MCF 10A (cell line): Measurements from ENCODE around the gene MGST3. TPM values are rescaled to one million over a fixed set of nuclear protein-coding genes. Genes with fewer than 3 reads are reported as not detected.
"Not testable (repeated sequence)": the region's sequence is repeated elsewhere in the genome, so short reads cannot be mapped to it uniquely, and the experiment has no call there.

Source experiments
- BruUV-seq: library from RNA; stranded (reverse); fragments of 400-500 nt; replicated peaks from 2 replicates; lab custom pipeline; 2021; lab: Mats Ljungman, UMichigan
- CTCF ChIA-PET: fragments of 300-600 bp; sonication (Branson Sonifier 250); formaldehyde crosslinking; extraction: SDS; loops from one replicate; lab custom pipeline; 2021; ENCODE audit warnings: antibody characterized with exemption, inconsistent platforms; lab: Yijun Ruan, JAX
- POLR2A ChIA-PET: fragments of 300-600, 350-650 bp; sonication (Branson Sonifier 250); formaldehyde crosslinking; extraction: SDS; loops from one replicate; lab custom pipeline; 2020; ENCODE audit warnings: antibody characterized with exemption, inconsistent platforms; lab: Yijun Ruan, JAX
- DNase-seq: peaks from one replicate; pipeline ENCODE4 v3.0.0-alpha.2; 2018; ENCODE audit not compliant: unreplicated experiment
- H3K27ac Mint-ChIP-seq: one replicate; pipeline ENCODE4 v1.8.0; 2022; ENCODE audit warnings: mild to moderate bottlenecking, low read depth, mixed read lengths; ENCODE audit not compliant: unreplicated experiment
- H3K27me3 Mint-ChIP-seq: one replicate; pipeline ENCODE4 v1.8.0; 2022; ENCODE audit warnings: mixed read lengths; ENCODE audit not compliant: insufficient read depth, unreplicated experiment
- H3K36me3 Mint-ChIP-seq: one replicate; pipeline ENCODE4 v1.8.0; 2022; ENCODE audit warnings: mild to moderate bottlenecking, moderate library complexity, mixed read lengths; ENCODE audit not compliant: insufficient read depth, unreplicated experiment
- H3K4me1 Mint-ChIP-seq: one replicate; pipeline ENCODE4 v1.8.0; 2022; ENCODE audit warnings: mixed read lengths; ENCODE audit not compliant: insufficient read depth, unreplicated experiment
- H3K4me3 Mint-ChIP-seq: one replicate; pipeline ENCODE4 v1.8.0; 2022; ENCODE audit warnings: mild to moderate bottlenecking, moderate library complexity, mixed read lengths; ENCODE audit not compliant: unreplicated experiment
- H3K9me3 Mint-ChIP-seq: one replicate; pipeline ENCODE4 v1.8.0; 2022; ENCODE audit warnings: mixed read lengths; ENCODE audit not compliant: unreplicated experiment
- CTCF ChIP-seq: fragments of 200-600 bp; IDR thresholded peaks from one replicate; pipeline ENCODE4 v1.8.0; 2022; ENCODE audit warnings: antibody characterized with exemption, mild to moderate bottlenecking; ENCODE audit not compliant: unreplicated experiment
- intact Hi-C: fragments of 100-400 bp; cut with micrococcal nuclease; formaldehyde crosslinking; loops from 2 replicates; pipeline ENCODE4 v1.14.1; 2022
- total RNA-seq: library from RNA; stranded (reverse); gene quantifications from 2 replicates; pipeline ENCODE4 v1.2.3, GENCODE V29; 2022

The MGST3 gene
- total RNA-seq, 1 experiment from 2014 or later, result 75.5 TPM

DNA sequence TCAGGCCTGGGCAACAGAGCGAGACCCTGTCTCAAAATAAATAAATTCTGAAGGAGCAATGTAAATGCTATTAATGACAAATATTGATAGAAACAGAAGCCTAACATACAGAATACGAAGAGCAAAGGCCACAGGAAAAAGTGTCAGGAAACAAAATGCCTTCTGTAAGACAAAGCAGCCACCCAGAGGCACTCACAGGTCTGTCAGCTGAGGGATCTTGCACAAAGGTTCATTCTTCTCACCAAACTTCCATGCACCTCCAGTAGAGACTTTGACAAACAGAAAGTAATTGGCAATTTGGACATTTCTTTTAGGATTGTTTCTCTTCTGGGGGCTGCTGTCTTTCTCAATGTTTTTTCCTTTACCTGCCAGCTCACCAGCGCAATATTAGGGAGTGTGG is 68.5 kb downstream of the MGST3 start:
- intact Hi-C loops, result loop anchor here (5.0 kb wide), 1 partner anchor 217 kb away; no protein-coding TSS in a partner anchor
- ChIA-PET CTCF (interaction anchor here (0.6 to 5.4 kb wide), 6 partner anchors 70 to 1156 kb away, joined by 3 to 62 read pairs (median 4); no protein-coding TSS in a partner anchor), POLR2A (interaction anchor here (0.6 to 3.7 kb wide), 5 partner anchors 20 to 172 kb away, joined by 3 to 47 read pairs (median 3); no protein-coding TSS in a partner anchor)
- Mint-ChIP-seq H3K4me1 (peaks cover 11% of the 10 kb centered on the region), H3K4me3 (no peak overlapping the region), H3K36me3 (peaks cover 15% of the 10 kb centered on the region), H3K27me3 (no peaks in the 10 kb centered on the region), H3K9me3 (no peaks in the 10 kb centered on the region), H3K27ac (no peak overlapping the region)
- DNase-seq, result no peak
- no peak for TF ChIP-seq CTCF
- no TSS peak for BruUV-seq

DNA sequence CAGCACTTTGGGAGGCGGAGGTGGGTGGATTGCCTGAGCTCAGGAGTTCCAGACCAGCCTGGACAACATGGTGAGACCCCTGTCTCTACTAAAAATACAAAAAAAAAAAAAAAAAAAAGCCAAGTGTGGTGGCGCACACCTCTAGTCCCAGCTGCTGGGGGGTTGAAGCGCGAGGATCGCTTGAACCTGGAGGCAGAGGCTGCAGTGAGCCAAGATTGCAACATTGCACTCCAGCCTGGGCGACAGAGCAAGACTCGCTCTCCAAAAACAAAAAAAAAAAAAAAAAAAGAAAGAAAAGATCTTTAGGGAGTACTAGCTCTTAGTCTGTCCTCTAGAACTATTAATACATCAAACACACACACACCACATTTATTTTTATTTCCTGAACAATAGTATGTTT is 70.9 kb downstream of the MGST3 start:
- POLR2A ChIA-PET, BruUV-seq, H3K4me1 Mint-ChIP-seq, H3K4me3 Mint-ChIP-seq, H3K9me3 Mint-ChIP-seq, H3K36me3 Mint-ChIP-seq, DNase-seq, intact Hi-C loops, H3K27ac Mint-ChIP-seq: not testable (repeated sequence)
- peaks cover 16% of the 10 kb centered on the region for H3K27me3 Mint-ChIP-seq
- CTCF ChIA-PET, result interaction anchor here (0.6 to 1.6 kb wide), 4 partner anchors 52 to 1525 kb away, joined by 3 to 5 read pairs (median 4); no protein-coding TSS in a partner anchor

GRCh38 chr1:165703648-165704047 is 72.6 kb downstream of the MGST3 start:
- Mint-ChIP-seq H3K4me3 (no peak overlapping the region), H3K9me3 (no peaks in the 10 kb centered on the region), H3K4me1 (no peaks in the 10 kb centered on the region), H3K27me3 (peaks cover 30% of the 10 kb centered on the region), H3K27ac (no peak overlapping the region), H3K36me3 (no peaks in the 10 kb centered on the region)
- no TSS peak for BruUV-seq
- DNase-seq, result no peak
- CTCF ChIA-PET, result interaction anchor here (0.7 to 2.9 kb wide), 6 partner anchors 8 to 470 kb away, joined by 3 to 7 read pairs (median 4); no protein-coding TSS in a partner anchor
- TF ChIP-seq CTCF, result no peak
- intact Hi-C loops, result no loop called here
- POLR2A ChIA-PET, result no interaction called here

Other genes with a start within 250 kb of the MGST3 start
- not detected in 2 replicates for gene RXRG, start 186.1 kb upstream of the MGST3 start, total RNA-seq
- not detected in 2 replicates for gene LRRC52, start 87.2 kb upstream of the MGST3 start, total RNA-seq
- 56.3 and 67.1 TPM in 2 replicates for gene ALDH9A1, start 67.3 kb downstream of the MGST3 start, total RNA-seq
- gene TMCO1, start 137.6 kb downstream of the MGST3 start, total RNA-seq, result 158 and 202 TPM in 2 replicates
- 108 and 144 TPM in 2 replicates for gene UCK2, start 196.4 kb downstream of the MGST3 start, total RNA-seq